Smooth muscle cell of the brain vasculature (primary cell): ENCODE results near the gene PCAT6.
"Not testable (repeated sequence)": the region's sequence is repeated elsewhere in the genome, so short reads cannot be mapped to it uniquely, and the experiment has no call there.

Experiments
- DNase-seq: peaks from one replicate; pipeline ENCODE4 v3.0.0-alpha.2; 2012; ENCODE audit warnings: low read depth, low spot score

PCAT6 gene

GRCh38 chr1:202807451-202807925 is 3.3 kb upstream of the PCAT6 start:
- DNase-seq, result no peak

GRCh38 chr1:202807926-202808757 is 2.6 kb upstream of the PCAT6 start, which contains the start of gene KDM5B:
Gene KDM5B, minus strand, starts transcription at chr1:202808421. Its CDS starts 116 bp downstream, at chr1:202808305.
- no peak for DNase-seq

GRCh38 chr1:202809597-202810159 is 1.1 kb upstream of the PCAT6 start:
- DNase-seq, result no peak

GRCh38 chr1:202810193-202810614 is 550 bp upstream of the PCAT6 start:
- DNase-seq, result no peak

GRCh38 chr1:202811296-202812175 is 782 bp downstream of the PCAT6 start:
- DNase-seq, result no peak

GRCh38 chr1:202812176-202813026 is 1.6 kb downstream of the PCAT6 start:
- DNase-seq, result no peak

- DNase-seq, result no peak
Observed at GRCh38 chr1:202815120-202815519, 4.4 kb downstream of the PCAT6 start.

- DNase-seq, result no peak
Observed at GRCh38 chr1:202818819-202819218, 8.1 kb downstream of the PCAT6 start.

GRCh38 chr1:202821467-202821866 is 10.7 kb downstream of the PCAT6 start:
- no peak for DNase-seq

GRCh38 chr1:202825748-202826147 is 15.0 kb downstream of the PCAT6 start:
- no peak for DNase-seq

GRCh38 chr1:202829223-202829622 is 18.5 kb downstream of the PCAT6 start:
- not testable (repeated sequence) for DNase-seq

GRCh38 chr1:202831906-202832305 is 21.2 kb downstream of the PCAT6 start:
- no peak for DNase-seq

GRCh38 chr1:202834771-202835547 is 24.2 kb downstream of the PCAT6 start:
- DNase-seq, result no peak

- no peak for DNase-seq
Observed at GRCh38 chr1:202835548-202836072, 24.9 kb downstream of the PCAT6 start.

- DNase-seq, result no peak
Observed at GRCh38 chr1:202836623-202837403, 26.1 kb downstream of the PCAT6 start.

GRCh38 chr1:202837746-202838262 is 27.1 kb downstream of the PCAT6 start:
- DNase-seq, result no peak

GRCh38 chr1:202843081-202843480 is 32.3 kb downstream of the PCAT6 start:
- no peak for DNase-seq

- no peak for DNase-seq
Observed at GRCh38 chr1:202844259-202844658, 33.5 kb downstream of the PCAT6 start.

GRCh38 chr1:202844935-202845334 is 34.2 kb downstream of the PCAT6 start:
- DNase-seq, result no peak
